ENCODE data around the gene GRID1.

GRCh38 chr10:86123715-86124114, 242.9 kb downstream of the GRID1 start:
- TF ChIP-seq POLR2AphosphoS5 (IDR thresholded peaks at IDR 0.05; ENCODE audit: low read depth, low read length) = no peak
- TF ChIP-seq, protein P1, sequence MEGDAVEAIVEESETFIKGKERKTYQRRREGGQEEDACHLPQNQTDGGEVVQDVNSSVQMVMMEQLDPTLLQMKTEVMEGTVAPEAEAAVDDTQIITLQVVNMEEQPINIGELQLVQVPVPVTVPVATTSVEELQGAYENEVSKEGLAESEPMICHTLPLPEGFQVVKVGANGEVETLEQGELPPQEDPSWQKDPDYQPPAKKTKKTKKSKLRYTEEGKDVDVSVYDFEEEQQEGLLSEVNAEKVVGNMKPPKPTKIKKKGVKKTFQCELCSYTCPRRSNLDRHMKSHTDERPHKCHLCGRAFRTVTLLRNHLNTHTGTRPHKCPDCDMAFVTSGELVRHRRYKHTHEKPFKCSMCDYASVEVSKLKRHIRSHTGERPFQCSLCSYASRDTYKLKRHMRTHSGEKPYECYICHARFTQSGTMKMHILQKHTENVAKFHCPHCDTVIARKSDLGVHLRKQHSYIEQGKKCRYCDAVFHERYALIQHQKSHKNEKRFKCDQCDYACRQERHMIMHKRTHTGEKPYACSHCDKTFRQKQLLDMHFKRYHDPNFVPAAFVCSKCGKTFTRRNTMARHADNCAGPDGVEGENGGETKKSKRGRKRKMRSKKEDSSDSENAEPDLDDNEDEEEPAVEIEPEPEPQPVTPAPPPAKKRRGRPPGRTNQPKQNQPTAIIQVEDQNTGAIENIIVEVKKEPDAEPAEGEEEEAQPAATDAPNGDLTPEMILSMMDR (IDR thresholded peaks at IDR 0.05) = no peak
- no peak for TF ChIP-seq TCF12 (IDR thresholded peaks at IDR 0.05)
- TF ChIP-seq, protein P2, sequence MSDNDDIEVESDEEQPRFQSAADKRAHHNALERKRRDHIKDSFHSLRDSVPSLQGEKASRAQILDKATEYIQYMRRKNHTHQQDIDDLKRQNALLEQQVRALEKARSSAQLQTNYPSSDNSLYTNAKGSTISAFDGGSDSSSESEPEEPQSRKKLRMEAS (IDR thresholded peaks at IDR 0.05; ENCODE audit: low read depth) = no peak
- no peak for TF ChIP-seq RXRA (IDR thresholded peaks at IDR 0.05; ENCODE audit: borderline replicate concordance, low read depth)
- TF ChIP-seq EZH2phosphoT487 (IDR thresholded peaks at IDR 0.05; ENCODE audit: borderline replicate concordance, low read depth) = no peak
- no peak for TF ChIP-seq FOSL2 (IDR thresholded peaks at IDR 0.05; ENCODE audit: borderline replicate concordance, low read depth)
- no peak for TF ChIP-seq EP300 (IDR thresholded peaks at IDR 0.05; ENCODE audit: borderline replicate concordance in 1 of 2, low read depth in 1 of 2, low read length in 1 of 2)
- TF ChIP-seq RAD21 (IDR thresholded peaks at IDR 0.05; ENCODE audit: low read length) = no peak
- TF ChIP-seq GABPA (IDR thresholded peaks at IDR 0.05; ENCODE audit: low read depth) = no peak
- TF ChIP-seq, protein P3, sequence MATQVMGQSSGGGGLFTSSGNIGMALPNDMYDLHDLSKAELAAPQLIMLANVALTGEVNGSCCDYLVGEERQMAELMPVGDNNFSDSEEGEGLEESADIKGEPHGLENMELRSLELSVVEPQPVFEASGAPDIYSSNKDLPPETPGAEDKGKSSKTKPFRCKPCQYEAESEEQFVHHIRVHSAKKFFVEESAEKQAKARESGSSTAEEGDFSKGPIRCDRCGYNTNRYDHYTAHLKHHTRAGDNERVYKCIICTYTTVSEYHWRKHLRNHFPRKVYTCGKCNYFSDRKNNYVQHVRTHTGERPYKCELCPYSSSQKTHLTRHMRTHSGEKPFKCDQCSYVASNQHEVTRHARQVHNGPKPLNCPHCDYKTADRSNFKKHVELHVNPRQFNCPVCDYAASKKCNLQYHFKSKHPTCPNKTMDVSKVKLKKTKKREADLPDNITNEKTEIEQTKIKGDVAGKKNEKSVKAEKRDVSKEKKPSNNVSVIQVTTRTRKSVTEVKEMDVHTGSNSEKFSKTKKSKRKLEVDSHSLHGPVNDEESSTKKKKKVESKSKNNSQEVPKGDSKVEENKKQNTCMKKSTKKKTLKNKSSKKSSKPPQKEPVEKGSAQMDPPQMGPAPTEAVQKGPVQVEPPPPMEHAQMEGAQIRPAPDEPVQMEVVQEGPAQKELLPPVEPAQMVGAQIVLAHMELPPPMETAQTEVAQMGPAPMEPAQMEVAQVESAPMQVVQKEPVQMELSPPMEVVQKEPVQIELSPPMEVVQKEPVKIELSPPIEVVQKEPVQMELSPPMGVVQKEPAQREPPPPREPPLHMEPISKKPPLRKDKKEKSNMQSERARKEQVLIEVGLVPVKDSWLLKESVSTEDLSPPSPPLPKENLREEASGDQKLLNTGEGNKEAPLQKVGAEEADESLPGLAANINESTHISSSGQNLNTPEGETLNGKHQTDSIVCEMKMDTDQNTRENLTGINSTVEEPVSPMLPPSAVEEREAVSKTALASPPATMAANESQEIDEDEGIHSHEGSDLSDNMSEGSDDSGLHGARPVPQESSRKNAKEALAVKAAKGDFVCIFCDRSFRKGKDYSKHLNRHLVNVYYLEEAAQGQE (IDR thresholded peaks at IDR 0.05; ENCODE audit: low read depth, low read length) = no peak
- TF ChIP-seq TAF1 (IDR thresholded peaks at IDR 0.05; ENCODE audit: borderline replicate concordance, low read depth, low read length) = no peak
